ENCODE measurements around the gene LINC01488. TPM values are rescaled to one million over a fixed set of nuclear protein-coding genes. Genes with fewer than 3 reads are reported as not detected.

The LINC01488 gene
- total RNA-seq, 2 experiments from 2014 or later = not detected

DNA sequence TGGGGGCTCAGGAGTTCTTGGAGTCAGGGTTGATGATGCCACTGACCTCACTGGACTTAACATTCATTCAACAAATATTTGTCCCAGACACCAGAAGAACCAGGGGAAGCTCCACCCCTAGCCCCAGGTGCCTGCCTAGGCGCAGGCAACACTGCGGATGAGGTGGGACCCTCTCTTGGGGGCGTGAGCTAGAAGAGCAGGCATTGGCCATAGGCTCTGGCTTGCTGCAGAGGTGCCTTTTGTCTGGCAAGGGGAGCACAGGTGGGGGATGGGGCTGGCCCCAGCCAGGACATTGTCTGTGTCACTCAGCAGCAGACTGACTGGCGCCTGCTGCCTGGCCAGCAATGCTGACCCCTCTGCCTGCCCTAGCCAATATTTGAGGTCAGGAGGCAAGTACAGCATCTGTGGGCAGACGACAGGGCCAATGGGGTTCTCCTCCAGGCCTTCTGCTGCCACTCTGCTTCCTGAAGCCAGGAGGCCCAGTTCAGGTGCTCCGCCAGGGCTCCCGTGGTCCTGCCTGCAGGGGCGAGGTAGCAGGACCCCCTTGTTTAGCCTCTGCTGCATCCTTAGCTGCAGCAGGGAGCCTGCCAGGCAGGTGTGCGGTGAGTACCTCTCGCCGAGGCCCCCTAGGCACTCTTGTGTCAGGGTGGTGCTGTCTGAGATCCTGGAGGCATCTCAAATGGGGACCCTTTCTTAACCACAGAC, 4.0 kb downstream of the LINC01488 start:
- Mint-ChIP-seq H3K36me3 (no peaks in the 10 kb centered on the region), H3K27me3 (no peaks in the 10 kb centered on the region), H3K27ac (no peak overlapping the region), H3K4me3 (no peak overlapping the region), H3K4me1 (no peaks in the 10 kb centered on the region), H3K9me3 (no peaks in the 10 kb centered on the region)
- POLR2A ChIA-PET = no interaction called here
- DNase-seq (no peak), ATAC-seq (ENCODE audit: low read depth) (no peak)

DNA sequence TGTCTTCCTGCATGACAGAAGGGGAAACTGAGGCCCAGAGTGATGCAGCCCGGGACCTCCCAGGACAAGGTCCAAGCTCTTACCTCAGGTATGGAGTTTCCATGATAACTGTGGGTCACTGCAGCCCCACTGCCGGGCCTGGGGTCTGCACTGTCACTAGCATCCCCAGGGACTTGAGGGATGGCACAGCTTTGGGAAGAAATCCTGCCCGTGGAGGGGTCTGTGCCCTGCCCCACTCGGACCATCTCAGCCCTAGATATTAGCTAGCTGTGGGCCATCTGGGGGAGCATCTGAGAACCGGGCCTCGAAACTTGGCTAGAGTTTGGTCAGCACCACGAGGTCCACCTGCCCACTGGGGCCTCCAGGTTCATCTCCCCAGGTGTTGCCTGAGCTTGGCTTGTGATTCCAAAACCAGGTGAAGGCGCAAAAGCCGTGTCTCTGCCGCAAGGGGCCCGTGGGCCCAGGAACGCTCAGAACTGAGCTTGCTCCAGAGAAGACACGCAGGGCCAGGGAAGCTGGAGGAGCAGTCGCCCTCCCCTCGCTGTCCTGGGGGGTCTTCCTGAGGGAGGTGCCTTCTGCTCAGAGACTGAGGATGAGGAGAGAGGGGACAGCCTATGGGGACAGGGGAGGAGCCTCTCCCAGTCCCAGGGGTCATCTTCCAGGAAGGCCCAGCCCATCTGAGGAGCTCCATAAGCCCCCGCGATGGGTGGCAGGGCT, 4.8 kb downstream of the LINC01488 start:
- no peaks in the 10 kb centered on the region for H3K27me3 Mint-ChIP-seq
- H3K4me1 Mint-ChIP-seq = no peaks in the 10 kb centered on the region
- no peaks in the 10 kb centered on the region for H3K36me3 Mint-ChIP-seq
- no peak overlapping the region for H3K27ac Mint-ChIP-seq
- DNase-seq = no peak
- H3K4me3 Mint-ChIP-seq = no peak overlapping the region
- H3K9me3 Mint-ChIP-seq = no peaks in the 10 kb centered on the region
- POLR2A ChIA-PET = no interaction called here
- no peak for ATAC-seq (ENCODE audit: low read depth)

DNA sequence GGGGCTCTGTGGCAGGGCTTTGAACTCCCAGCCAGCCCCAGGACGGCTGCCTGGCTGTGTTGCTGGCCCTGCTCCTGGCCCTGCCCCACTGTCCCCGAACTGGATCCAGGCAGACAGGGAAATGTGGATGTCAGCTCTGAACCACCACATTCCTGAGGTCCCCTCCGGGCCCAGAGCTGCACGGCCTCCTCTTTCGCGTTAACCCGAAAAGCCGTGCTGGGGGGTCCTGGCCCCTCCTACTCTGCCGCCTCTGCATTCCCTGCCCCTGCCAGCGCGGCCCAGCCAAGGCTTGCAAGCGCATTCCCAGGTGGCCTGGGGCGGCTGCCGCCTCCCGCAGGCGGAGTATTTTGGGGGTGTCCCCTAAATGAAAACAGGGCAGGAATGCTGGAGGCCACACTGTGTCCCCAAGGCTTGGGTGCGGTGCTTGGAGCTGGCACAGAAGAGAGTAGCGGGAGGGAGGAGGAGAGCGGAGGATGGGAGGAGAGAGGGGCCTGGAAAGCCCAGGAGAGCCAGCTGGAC, 5.4 kb downstream of the LINC01488 start:
- POLR2A ChIA-PET = no interaction called here
- no peak overlapping the region for H3K27ac Mint-ChIP-seq
- ATAC-seq (ENCODE audit: low read depth) (no peak), DNase-seq (no peak)
- H3K4me1 Mint-ChIP-seq = no peaks in the 10 kb centered on the region
- H3K4me3 Mint-ChIP-seq = no peak overlapping the region
- no peaks in the 10 kb centered on the region for H3K36me3 Mint-ChIP-seq
- no peaks in the 10 kb centered on the region for H3K9me3 Mint-ChIP-seq
- H3K27me3 Mint-ChIP-seq = no peaks in the 10 kb centered on the region

DNA sequence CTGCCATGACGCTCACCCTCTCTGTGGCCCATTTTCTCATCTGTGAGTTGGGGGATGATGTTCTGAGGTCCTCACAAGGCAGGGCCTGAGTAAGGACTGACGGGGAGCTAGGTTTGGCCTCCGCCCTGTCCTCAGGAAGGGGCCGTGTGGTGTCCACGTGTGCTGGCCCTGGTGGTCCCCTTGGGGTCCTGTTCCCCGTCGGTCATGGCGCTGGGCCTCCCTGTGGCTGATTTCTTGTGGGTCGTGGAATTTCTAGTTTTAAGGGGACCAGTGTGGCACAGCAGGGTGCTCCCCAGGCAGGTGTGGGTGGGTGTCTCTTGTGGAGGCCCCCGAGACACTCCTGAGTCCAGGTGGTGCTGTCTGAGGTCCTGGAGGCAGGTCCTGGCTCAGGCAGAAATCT, 5.9 kb downstream of the LINC01488 start:
- POLR2A ChIA-PET = no interaction called here
- no peak overlapping the region for H3K4me3 Mint-ChIP-seq
- no peak overlapping the region for H3K27ac Mint-ChIP-seq
- no peaks in the 10 kb centered on the region for H3K9me3 Mint-ChIP-seq
- DNase-seq (no peak), ATAC-seq (ENCODE audit: low read depth) (no peak)
- H3K27me3 Mint-ChIP-seq = no peaks in the 10 kb centered on the region
- no peaks in the 10 kb centered on the region for H3K36me3 Mint-ChIP-seq
- H3K4me1 Mint-ChIP-seq = no peaks in the 10 kb centered on the region

DNA sequence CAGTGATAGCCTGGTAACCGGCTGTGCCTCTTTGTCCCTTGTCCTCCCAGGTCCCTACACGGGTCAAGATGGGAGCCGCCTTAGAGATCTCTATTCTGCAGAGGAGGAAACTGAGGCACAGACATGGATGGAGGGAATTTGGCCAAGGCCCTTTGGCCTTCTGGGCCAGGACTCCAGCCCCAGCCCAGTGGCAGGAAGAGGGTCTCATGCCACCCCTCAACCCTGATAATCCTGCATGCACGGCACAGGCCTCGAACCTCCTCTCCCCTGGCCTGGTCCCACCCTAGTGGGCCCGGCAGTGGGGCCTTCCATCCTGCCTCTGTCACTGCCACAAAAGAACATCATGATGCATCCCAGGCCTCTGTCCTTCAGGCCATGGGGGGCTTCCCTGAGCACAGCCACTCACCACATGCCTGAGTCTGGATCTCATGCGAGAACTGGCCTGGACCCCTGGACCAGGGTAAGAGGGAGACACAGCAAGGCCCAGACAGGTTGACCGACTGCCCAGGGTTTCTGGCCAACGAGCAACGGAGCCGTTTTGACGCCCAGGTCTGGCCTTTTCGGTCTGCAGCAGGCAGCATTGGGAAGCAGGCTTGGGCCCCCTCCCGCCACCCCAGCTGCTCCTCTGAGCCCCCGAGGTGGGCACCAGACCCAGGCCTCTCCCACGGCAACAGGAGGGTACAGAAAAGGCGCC, 6.5 kb downstream of the LINC01488 start:
- Mint-ChIP-seq H3K27ac (no peak overlapping the region), H3K9me3 (no peaks in the 10 kb centered on the region), H3K4me3 (no peak overlapping the region), H3K27me3 (no peaks in the 10 kb centered on the region), H3K36me3 (no peaks in the 10 kb centered on the region), H3K4me1 (no peaks in the 10 kb centered on the region)
- ATAC-seq (ENCODE audit: low read depth) (no peak), DNase-seq (no peak)
- POLR2A ChIA-PET = no interaction called here

DNA sequence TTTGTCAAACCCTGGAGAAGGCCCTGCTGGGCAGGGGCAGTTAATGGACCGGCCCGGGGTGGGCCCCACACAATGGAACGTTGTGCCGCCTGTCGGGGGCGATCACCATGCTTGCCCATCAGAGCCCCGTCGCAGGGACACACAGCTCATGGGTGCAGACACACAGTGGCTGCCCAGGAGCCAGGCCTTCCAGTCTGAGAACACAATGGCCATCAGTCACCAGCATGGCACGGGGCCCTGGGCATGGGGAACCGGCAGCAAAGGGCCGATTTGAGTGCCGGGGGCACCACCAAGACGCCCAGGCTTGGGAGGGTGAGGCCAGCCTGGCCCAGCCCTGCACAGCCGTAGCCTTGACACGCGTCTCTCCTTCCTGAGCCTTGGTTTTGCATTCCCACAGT, 7.1 kb downstream of the LINC01488 start:
- DNase-seq = no peak
- Mint-ChIP-seq H3K4me3 (no peak overlapping the region), H3K4me1 (no peaks in the 10 kb centered on the region), H3K27ac (no peak overlapping the region), H3K27me3 (no peaks in the 10 kb centered on the region), H3K36me3 (no peaks in the 10 kb centered on the region), H3K9me3 (no peaks in the 10 kb centered on the region)
- POLR2A ChIA-PET = no interaction called here
- ATAC-seq (ENCODE audit: low read depth) = no peak

DNA sequence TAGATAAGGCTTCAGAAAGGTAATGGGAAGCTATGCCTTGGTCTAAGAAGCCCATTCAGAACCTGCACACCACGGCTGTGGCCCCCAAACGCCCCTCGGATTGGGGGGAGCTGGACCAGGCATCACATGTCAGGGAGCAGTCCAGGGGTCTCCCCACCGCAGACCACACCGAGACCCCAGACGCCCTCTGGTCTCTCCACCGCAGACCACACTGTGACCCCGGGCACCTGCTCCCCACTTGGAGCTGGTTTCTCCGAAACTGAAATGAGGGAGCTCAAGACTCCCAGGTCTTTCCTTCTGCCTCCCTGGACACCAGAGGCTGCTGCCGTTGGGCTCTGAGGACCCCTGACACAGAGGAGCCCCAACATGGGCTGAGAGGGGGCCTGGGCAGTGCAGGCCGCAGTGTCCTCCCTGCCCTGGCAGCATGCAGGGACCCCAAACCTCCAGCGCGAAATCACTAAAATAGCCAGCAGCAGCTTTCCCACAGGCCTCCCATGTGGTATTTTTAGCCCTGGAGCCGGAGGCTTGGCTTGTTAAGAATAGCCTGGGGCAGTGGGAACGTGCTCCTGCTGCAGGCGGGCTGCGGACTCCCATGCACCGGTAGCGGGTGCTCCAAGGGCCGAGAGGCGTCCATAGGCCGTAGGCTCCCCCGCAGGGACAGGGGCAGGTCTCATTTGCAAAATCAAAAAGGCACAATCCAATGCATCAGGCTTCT, 7.7 kb downstream of the LINC01488 start:
- POLR2A ChIA-PET = no interaction called here
- DNase-seq (no peak), ATAC-seq (ENCODE audit: low read depth) (no peak)
- Mint-ChIP-seq H3K36me3 (no peaks in the 10 kb centered on the region), H3K27me3 (no peaks in the 10 kb centered on the region), H3K4me1 (no peaks in the 10 kb centered on the region), H3K27ac (no peak overlapping the region), H3K4me3 (no peak overlapping the region), H3K9me3 (no peaks in the 10 kb centered on the region)

DNA sequence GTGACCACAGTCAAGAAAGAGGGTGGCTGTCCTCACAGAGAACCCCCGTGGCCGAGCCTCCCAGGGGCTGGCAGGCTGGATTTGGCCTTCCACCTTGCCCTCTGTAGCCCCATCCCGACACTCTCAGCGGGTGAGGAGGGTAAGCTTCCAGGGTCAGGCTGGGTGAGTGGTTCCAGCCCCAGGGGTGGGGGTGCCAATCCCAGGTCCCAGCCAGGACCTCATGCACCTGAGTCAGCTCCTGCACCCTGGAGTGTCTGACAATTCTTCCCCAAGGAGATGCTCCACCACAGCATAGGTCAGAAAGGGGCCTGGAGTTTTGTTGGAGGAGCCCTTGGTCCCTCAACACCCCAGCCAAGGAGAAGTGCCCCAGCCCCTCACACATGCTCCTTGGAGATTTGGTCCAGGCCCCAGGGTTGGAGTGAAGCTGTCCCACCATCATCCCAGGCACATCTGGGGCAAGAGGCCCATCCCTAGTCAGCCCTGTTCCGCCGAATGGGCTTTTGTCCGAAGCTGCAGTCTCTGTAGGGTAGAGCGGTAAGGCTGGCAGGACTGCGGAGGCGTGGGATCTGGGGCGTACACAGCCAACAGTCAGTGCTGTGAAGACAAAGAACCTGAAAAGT, 8.4 kb downstream of the LINC01488 start:
- POLR2A ChIA-PET = no interaction called here
- Mint-ChIP-seq H3K27ac (no peak overlapping the region), H3K4me3 (no peak overlapping the region), H3K4me1 (no peaks in the 10 kb centered on the region), H3K36me3 (no peaks in the 10 kb centered on the region), H3K9me3 (no peaks in the 10 kb centered on the region), H3K27me3 (no peaks in the 10 kb centered on the region)
- no peak for ATAC-seq (ENCODE audit: low read depth)
- no peak for DNase-seq

DNA sequence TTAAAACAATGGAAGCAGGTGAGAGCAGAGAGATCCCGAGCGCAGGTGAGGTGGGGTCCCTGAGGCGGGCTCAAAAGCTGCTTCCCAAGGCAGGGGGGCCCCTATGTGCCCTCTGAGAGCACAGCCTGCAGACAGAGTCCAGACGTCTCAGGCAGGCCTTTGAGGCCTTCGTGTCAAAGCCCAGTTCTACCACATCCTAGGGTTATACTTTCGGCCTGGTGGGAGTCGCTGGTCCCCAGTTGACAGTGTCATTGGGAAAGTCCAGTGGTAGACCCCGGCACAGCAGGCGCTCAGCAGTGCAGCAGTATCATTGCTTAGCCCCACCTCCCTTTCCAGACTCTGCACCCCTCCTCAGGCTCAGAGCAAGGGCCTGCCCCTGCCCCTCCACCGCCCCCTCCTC, 9.1 kb downstream of the LINC01488 start:
- Mint-ChIP-seq H3K36me3 (no peaks in the 10 kb centered on the region), H3K4me1 (no peaks in the 10 kb centered on the region), H3K9me3 (no peaks in the 10 kb centered on the region), H3K27ac (no peak overlapping the region), H3K4me3 (no peak overlapping the region), H3K27me3 (no peaks in the 10 kb centered on the region)
- POLR2A ChIA-PET = no interaction called here
- ATAC-seq (ENCODE audit: low read depth) = no peak
- no peak for DNase-seq

DNA sequence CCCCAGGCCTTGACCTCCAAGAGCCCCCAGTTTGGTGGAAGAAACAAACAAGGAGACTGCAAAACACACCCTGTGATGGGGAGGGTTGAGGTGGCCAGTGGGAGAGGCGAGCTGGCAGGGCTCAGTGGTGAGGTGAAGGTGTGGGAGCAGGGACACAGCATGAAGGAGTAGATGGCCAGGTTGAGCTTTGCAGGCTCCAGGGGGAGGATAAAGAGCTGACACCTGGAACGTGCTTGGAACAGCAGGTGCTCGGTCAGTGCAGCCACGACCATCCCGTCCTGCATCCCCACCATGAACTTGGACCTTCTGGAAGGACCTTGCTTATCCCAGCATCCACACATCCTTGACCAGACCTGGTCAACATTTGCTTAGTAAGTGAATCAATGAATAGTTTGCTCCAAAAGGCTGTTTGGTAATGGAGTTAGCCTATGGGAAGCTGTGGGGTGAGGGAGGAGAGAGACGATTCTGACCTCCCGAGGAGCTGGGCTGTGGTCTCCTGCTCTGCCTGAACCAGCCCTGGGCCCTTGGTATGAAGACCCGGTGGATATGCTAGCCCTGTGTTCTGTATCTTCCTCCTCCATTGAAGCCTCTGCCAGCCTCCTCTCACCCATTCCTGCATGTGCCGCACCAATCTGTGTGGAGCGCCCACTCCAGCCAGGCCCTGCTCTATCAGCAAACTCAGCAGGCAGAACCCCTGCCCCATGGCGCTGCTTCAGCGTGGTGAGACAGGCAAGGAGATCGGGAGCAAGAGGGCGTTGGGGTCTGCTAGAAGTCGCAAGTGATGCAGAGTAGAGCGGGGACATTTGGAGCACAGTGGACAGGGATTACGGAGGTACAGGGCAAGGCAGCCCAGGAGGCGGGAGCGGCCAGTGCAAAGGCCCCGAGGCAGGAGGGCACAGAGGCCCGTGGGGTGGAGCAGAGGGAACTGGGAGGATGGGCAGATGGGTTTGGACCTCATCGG, 9.9 kb downstream of the LINC01488 start:
- Mint-ChIP-seq H3K27ac (no peak overlapping the region), H3K9me3 (no peaks in the 10 kb centered on the region), H3K4me3 (no peak overlapping the region), H3K4me1 (no peaks in the 10 kb centered on the region), H3K36me3 (no peaks in the 10 kb centered on the region), H3K27me3 (no peaks in the 10 kb centered on the region)
- DNase-seq (no peak), ATAC-seq (ENCODE audit: low read depth) (no peak)
- POLR2A ChIA-PET = no interaction called here

DNA sequence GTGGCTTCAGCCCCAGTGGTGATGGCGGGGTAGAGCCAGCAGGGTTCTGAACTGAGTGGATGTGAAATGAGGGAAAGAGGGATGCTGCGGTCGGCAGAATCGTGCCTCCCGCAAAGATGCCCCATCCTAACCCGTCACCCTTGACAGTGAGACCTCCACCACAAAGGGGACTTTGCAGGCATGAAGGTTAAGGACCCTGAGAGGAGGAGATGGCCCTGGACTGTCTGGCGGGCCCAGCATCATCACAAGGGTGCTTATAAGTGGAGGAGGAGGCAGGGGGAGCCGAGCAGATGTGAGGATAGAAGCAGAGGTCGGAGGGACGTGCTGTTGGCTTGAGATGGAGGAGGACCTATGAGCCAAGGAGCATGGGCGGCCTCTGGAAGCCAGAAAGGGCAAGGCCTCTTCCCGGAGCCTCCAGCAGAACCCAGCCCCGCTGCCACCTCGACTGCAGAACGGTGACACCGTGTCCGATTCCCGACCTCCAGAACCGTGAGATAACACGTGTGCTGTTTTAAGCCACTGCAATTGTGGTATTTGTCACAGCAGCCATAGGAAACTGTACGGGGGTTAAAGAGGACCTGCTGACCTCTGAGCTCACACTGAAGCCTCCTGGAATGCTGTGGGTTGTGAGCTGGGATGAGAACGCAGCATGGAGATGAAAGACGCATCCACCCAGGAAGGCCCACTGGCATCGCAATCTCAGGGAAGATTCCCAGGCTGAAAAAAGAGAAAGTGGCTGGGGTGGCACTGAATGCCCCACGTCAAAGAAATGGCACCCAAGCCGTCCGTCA, 10.9 kb downstream of the LINC01488 start:
- POLR2A ChIA-PET = no interaction called here
- Mint-ChIP-seq H3K9me3 (no peaks in the 10 kb centered on the region), H3K36me3 (no peaks in the 10 kb centered on the region), H3K4me3 (no peak overlapping the region), H3K27me3 (no peaks in the 10 kb centered on the region), H3K27ac (no peak overlapping the region), H3K4me1 (no peaks in the 10 kb centered on the region)
- DNase-seq = no peak
- no peak for ATAC-seq (ENCODE audit: low read depth)

Data from activated naive CD8-positive, alpha-beta T cell treated with anti-CD3 and anti-CD28 coated beads, Interleukin-2, amount 10 ng/mL, durations not matched to agents 7 days and 5 days (primary cell).